Measurements from ENCODE around the gene NDST1.

GRCh38 chr5:150486402-150487198 lies 21.3 kb upstream of the NDST1 start:
- no peak for TF ChIP-seq EZH2 (IDR thresholded peaks at IDR 0.05; ENCODE audit: insufficient read depth, low read length)
- TF ChIP-seq CTCF (IDR thresholded peaks at IDR 0.05; ENCODE audit: insufficient read depth, low read depth, low read length), result no peak

Data from astrocyte (in vitro differentiated cells and primary cell).